K562 (cell line): Measurements from ENCODE around the gene CPED1. TPM values are rescaled to one million over a fixed set of nuclear protein-coding genes. Genes with fewer than 3 reads are reported as not detected.

Experiments
- BRD9 ChIP-seq: fragments of 450-650 bp; IDR thresholded peaks from 2 replicates; pipeline ENCODE4 v1.6.1; 2018; ENCODE audit warnings: low read depth; ENCODE audit not compliant: partially characterized antibody
- CBFB ChIP-seq: sonication (generic); formaldehyde crosslinking; IDR thresholded peaks from 2 replicates; pipeline ENCODE4 v1.4.0; 2020; ENCODE audit warnings: mild to moderate bottlenecking, missing genetic modification reagents
- CHCHD3 ChIP-seq: fragments of 250-450 bp; sonication (Bioruptor Pico); IDR thresholded peaks from 2 replicates; pipeline ENCODE4 v2.1.2; 2022; ENCODE audit warnings: mild to moderate bottlenecking
- ETV6 ChIP-seq, 3 experiments: fragments of 150-350 bp in 1 of 3; sonication (generic) in 1 of 3; formaldehyde crosslinking in 1 of 3; IDR thresholded peaks; 2 replicates each; pipeline versions ENCODE4 v1.6.1 to v1.8.0; 2014 to 2022; ENCODE audit warnings: borderline replicate concordance in 2 of 3, low read depth in 2 of 3, antibody characterized with exemption in 1 of 3, low read length in 1 of 3, mild to moderate bottlenecking in 1 of 3, missing genetic modification reagents in 1 of 3
- FOXJ2 ChIP-seq: fragments of 200-800 bp; sonication (Bioruptor generic); IDR thresholded peaks from 2 replicates; pipeline ENCODE4 v1.6.1; 2016; ENCODE audit warnings: missing genetic modification characterization, missing compliant biosample characterization
- GTF2A2 ChIP-seq: IDR thresholded peaks from 2 replicates; pipeline ENCODE4 v1.6.1; 2016; ENCODE audit warnings: mild to moderate bottlenecking, missing genetic modification characterization, missing compliant biosample characterization
- HDAC2 ChIP-seq: fragments of 450-650 bp; IDR thresholded peaks from 2 replicates; pipeline ENCODE4 v1.6.1; 2016; ENCODE audit warnings: mild to moderate bottlenecking
- HIVEP1 ChIP-seq: fragments of 250-450 bp; sonication (Bioruptor Pico); IDR thresholded peaks from 2 replicates; pipeline ENCODE4 v1.4.0; 2020; ENCODE audit warnings: mild to moderate bottlenecking
- HMGN3 ChIP-seq: IDR thresholded peaks from 2 replicates; pipeline ENCODE4 v1.6.1; 2011; ENCODE audit warnings: borderline replicate concordance, low read depth, mild to moderate bottlenecking, mixed read lengths, low read length; ENCODE audit not compliant: insufficient read length; ENCODE audit errors: extremely low read depth
- JUN ChIP-seq, 2 experiments: sonication (generic) in 1 of 2; formaldehyde crosslinking in 1 of 2; IDR thresholded peaks; 2 replicates each; pipeline versions ENCODE4 v1.6.1 to v1.8.0; 2012 to 2022; ENCODE audit warnings: borderline replicate concordance in 2 of 2, mild to moderate bottlenecking in 2 of 2, improper control_type of control experiment in 1 of 2, low read depth in 1 of 2, low read length in 1 of 2, missing genetic modification reagents in 1 of 2
- JUNB ChIP-seq: fragments of 450-650 bp; formaldehyde crosslinking; conservative IDR thresholded peaks from 2 replicates; pipeline ENCODE4 v1.4.0; 2020; ENCODE audit warnings: mild to moderate bottlenecking
- KDM2B ChIP-seq: fragments of 250-450 bp; sonication (Bioruptor Pico); IDR thresholded peaks from 2 replicates; pipeline ENCODE4 v1.8.0; 2021; ENCODE audit warnings: mild to moderate bottlenecking, moderate library complexity
- MCM2 ChIP-seq: fragments of 450-650 bp; IDR thresholded peaks from 2 replicates; pipeline ENCODE4 v1.6.1; 2017; ENCODE audit warnings: low read depth, mild to moderate bottlenecking
- NEUROD1 ChIP-seq: fragments of 150-350 bp; IDR thresholded peaks from 2 replicates; pipeline ENCODE4 v1.6.1; 2014; ENCODE audit warnings: borderline replicate concordance, low read length, low read depth; ENCODE audit not compliant: partially characterized antibody
- POLR2A ChIP-seq: fragments of 450-650 bp; conservative IDR thresholded peaks from 2 replicates; pipeline ENCODE4 v1.6.1; 2016
- RBM14 ChIP-seq: fragments of 200-400 bp; formaldehyde crosslinking; IDR thresholded peaks from 2 replicates; pipeline ENCODE4 v1.6.1; 2018; ENCODE audit warnings: low read depth, mild to moderate bottlenecking, low read length, moderate library complexity, borderline replicate concordance; ENCODE audit not compliant: insufficient read depth
- RFX7 ChIP-seq: fragments of 250-450 bp; sonication (Bioruptor Pico); IDR thresholded peaks from 2 replicates; pipeline ENCODE4 v1.5.1; 2021; ENCODE audit warnings: mild to moderate bottlenecking
- SIX5 ChIP-seq, 2 experiments: IDR thresholded peaks; 2 replicates each; pipeline ENCODE4 v1.6.1; 2011; ENCODE audit warnings: low read length in 2 of 2, borderline replicate concordance in 1 of 2, low read depth in 1 of 2, mild to moderate bottlenecking in 1 of 2, moderate library complexity in 1 of 2; ENCODE audit not compliant: insufficient read depth in 1 of 2
- TCF7L2 ChIP-seq: fragments of 150-350 bp; IDR thresholded peaks from 2 replicates; pipeline ENCODE4 v1.6.1; 2016; ENCODE audit warnings: low read depth, mild to moderate bottlenecking, low read length, moderate library complexity
- TFAM ChIP-seq: fragments of 250-450 bp; sonication (Bioruptor Pico); conservative IDR thresholded peaks from 2 replicates; pipeline ENCODE4 v1.5.0; 2021; ENCODE audit warnings: mild to moderate bottlenecking, moderate library complexity
- ZFP36 ChIP-seq: fragments of 150-350 bp; IDR thresholded peaks from 2 replicates; pipeline ENCODE4 v1.6.1; 2018; ENCODE audit warnings: low read length, low read depth; ENCODE audit not compliant: partially characterized antibody
- ZNF76 ChIP-seq: fragments of 250-450 bp; sonication (Bioruptor Pico); IDR thresholded peaks from 2 replicates; pipeline ENCODE4 v1.4.0; 2020; ENCODE audit warnings: mild to moderate bottlenecking, moderate library complexity, borderline replicate concordance
- ZNF780A ChIP-seq: fragments of 250-450 bp; sonication (Bioruptor Pico); IDR thresholded peaks from 2 replicates; pipeline ENCODE4 v1.5.0; 2021; ENCODE audit warnings: mild to moderate bottlenecking
- polyA plus RNA-seq, 8 experiments: library from polyadenylated mRNA; depleted of rRNA in 4 of 8; stranded (reverse) in 5 of 8; unstranded in 3 of 8; fragments of >200 nt; fragmentation: Nextera tagmentation in 2 of 8; fragmentation: Illumina TruSeq in 1 of 8; extraction: Ambion mirVana in 2 of 8; extraction: Trizol in 1 of 8; gene quantifications; 2 replicates each; pipeline versions ENCODE4 v1.2.1 to v1.2.3, GENCODE V29; 2011 to 2014; ENCODE audit warnings: inconsistent platforms in 1 of 8, missing spikeins in 1 of 8
- total RNA-seq, 7 experiments: library from RNA; depleted of rRNA in 6 of 7; stranded (reverse); fragments of >200 nt in 6 of 7; fragmentation: Illumina TruSeq in 2 of 7; extraction: Trizol in 2 of 7; gene quantifications; 2 replicates each; pipeline versions ENCODE4 v1.2.1 to v1.2.3, GENCODE V29; 2011 to 2021; ENCODE audit warnings: low replicate concordance in 1 of 7
- TF ChIP-seq, protein P1 (sequence below): sonication (generic); formaldehyde crosslinking; IDR thresholded peaks from 2 replicates; pipeline ENCODE4 v1.8.0; 2022; ENCODE audit warnings: missing genetic modification reagents, mild to moderate bottlenecking, borderline replicate concordance
- TF ChIP-seq, protein P2 (sequence below), 2 experiments: fragments of 450-650 bp; IDR thresholded peaks; 2 replicates each; pipeline ENCODE4 v1.6.1; 2016
- TF ChIP-seq, protein P3 (sequence below): sonication (generic); formaldehyde crosslinking; IDR thresholded peaks from 2 replicates; pipeline ENCODE4 v1.5.0; 2020; ENCODE audit warnings: missing genetic modification reagents

CPED1 gene
- total and polyA plus RNA-seq, 9 of the 15 experiments (the other 6 are each of a cell fraction or from before 2014, with no cell fraction given), result 195 to 393 (median 290) TPM

DNA sequence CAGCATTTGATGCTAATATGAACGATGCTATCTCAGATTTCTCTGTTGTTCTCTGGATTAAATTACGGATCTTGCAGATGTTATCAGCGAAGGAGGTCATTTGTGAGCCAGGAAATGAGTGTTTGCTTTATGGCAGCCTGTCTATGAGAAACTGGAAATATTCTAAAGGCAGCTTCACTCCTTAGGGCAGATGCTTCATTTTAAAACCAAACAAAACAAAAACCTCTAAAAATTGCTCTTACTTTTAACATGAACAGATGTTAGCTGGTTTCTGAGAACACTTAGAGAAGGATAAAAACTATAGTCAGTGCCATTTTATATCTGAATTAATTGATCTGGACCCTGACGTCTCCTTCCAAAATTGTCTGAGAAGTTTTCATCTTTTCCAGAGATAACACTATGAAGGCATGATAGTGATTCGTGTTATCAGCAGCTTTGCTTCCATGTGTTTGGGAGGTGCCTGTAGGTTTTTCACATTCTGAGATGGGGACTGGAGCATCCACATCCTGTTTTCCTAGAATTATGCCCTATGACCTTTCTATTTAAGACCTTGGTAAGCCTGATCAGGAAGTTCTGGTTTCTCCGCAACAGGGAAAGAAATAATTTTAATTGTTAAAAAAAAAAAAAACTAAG, 53.1 kb downstream of the CPED1 start (continued):
- TF ChIP-seq CBFB (no peak), POLR2A (no peak), FOXJ2 (tag) (no peak), CHCHD3 (no peak), JUN (IDR thresholded peaks at IDR 0.05; ENCODE audit: borderline replicate concordance, low read depth, low read length) (peak; percentile 53; the same call in 1 of the 2 replicates), JUN (CRISPR knock-in tag; IDR thresholded peaks at IDR 0.05; ENCODE audit: borderline replicate concordance) (no peak), HIVEP1 (no peak), TFAM (no peak), ZNF780A (CRISPR knock-in tag) (no peak), HDAC2 (peak; percentile 63), ZNF76 (CRISPR knock-in tag) (0 out of 2 replicates have a peak, but pooled peaks have one; percentile 45), RFX7 (no peak), HMGN3 (peak; percentile 54), ETV6 (IDR thresholded peaks at IDR 0.05; ENCODE audit: borderline replicate concordance in 1 of 2, low read depth in 2 of 2, low read length in 1 of 2) (peak in 1 of 2 experiments; percentile 67; a peak in 1 of 4 replicates), ETV6 (CRISPR knock-in tag; IDR thresholded peaks at IDR 0.05; ENCODE audit: borderline replicate concordance) (no peak), MCM2 (no peak), NEUROD1 (peak; percentile 7), JUNB (no peak), TCF7L2 (no peak), KDM2B (CRISPR knock-in tag) (no peak), RBM14 (no peak), SIX5 (IDR thresholded peaks at IDR 0.05; ENCODE audit: borderline replicate concordance in 1 of 2, insufficient read depth in 1 of 2, low read depth in 1 of 2, low read length in 2 of 2) (no peak), BRD9 (peak; percentile 26), GTF2A2 (tag) (no peak), ZFP36 (no peak)
- TF ChIP-seq, protein P1, sequence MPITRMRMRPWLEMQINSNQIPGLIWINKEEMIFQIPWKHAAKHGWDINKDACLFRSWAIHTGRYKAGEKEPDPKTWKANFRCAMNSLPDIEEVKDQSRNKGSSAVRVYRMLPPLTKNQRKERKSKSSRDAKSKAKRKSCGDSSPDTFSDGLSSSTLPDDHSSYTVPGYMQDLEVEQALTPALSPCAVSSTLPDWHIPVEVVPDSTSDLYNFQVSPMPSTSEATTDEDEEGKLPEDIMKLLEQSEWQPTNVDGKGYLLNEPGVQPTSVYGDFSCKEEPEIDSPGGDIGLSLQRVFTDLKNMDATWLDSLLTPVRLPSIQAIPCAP (CRISPR knock-in tag), result no peak
- TF ChIP-seq, protein P2, sequence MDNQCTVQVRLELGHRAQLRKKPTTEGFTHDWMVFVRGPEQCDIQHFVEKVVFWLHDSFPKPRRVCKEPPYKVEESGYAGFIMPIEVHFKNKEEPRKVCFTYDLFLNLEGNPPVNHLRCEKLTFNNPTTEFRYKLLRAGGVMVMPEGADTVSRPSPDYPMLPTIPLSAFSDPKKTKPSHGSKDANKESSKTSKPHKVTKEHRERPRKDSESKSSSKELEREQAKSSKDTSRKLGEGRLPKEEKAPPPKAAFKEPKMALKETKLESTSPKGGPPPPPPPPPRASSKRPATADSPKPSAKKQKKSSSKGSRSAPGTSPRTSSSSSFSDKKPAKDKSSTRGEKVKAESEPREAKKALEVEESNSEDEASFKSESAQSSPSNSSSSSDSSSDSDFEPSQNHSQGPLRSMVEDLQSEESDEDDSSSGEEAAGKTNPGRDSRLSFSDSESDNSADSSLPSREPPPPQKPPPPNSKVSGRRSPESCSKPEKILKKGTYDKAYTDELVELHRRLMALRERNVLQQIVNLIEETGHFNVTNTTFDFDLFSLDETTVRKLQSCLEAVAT (IDR thresholded peaks at IDR 0.05), result no peak
- TF ChIP-seq, protein P3, sequence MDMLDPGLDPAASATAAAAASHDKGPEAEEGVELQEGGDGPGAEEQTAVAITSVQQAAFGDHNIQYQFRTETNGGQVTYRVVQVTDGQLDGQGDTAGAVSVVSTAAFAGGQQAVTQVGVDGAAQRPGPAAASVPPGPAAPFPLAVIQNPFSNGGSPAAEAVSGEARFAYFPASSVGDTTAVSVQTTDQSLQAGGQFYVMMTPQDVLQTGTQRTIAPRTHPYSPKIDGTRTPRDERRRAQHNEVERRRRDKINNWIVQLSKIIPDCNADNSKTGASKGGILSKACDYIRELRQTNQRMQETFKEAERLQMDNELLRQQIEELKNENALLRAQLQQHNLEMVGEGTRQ (CRISPR knock-in tag), result no peak
